ENCODE data around the gene NDFIP2.

NDFIP2 gene, protein sequence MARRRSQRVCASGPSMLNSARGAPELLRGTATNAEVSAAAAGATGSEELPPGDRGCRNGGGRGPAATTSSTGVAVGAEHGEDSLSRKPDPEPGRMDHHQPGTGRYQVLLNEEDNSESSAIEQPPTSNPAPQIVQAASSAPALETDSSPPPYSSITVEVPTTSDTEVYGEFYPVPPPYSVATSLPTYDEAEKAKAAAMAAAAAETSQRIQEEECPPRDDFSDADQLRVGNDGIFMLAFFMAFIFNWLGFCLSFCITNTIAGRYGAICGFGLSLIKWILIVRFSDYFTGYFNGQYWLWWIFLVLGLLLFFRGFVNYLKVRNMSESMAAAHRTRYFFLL

DNA sequence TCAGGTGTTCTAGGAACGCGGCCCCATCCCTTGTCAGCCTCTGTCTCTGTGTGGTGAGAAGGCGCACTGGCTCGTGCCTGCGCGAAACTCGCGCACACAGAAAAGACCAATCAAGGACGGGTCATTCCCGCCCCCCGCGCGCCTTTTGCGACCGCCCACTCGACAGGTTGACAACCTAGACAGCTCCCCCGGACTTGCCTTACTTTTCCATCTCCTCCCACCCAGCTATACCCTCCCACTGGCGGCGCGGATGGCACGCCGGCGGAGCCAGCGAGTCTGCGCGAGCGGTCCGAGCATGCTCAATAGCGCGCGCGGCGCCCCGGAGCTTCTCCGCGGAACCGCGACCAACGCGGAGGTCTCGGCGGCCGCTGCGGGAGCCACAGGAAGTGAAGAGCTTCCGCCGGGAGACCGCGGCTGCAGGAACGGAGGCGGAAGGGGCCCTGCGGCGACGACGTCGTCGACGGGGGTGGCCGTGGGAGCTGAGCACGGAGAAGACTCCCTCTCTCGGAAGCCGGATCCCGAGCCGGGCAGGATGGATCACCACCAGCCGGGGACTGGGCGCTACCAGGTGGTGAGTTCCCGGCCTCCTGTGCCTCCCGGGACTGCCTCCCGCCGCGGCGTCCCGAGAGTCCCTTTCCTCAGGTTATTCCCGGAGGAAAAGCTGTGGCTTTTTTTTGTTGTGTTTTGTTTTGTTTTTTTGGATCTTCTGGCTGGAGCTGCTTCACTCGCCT, at the start of gene NDFIP2:
TSS of gene NDFIP2 (plus strand) at position 202 of the 731 bp plus-strand sequence. CDS start at position 251, 49 bp downstream.
- peak; percentile 91 to 95 for DNase-seq

DNA sequence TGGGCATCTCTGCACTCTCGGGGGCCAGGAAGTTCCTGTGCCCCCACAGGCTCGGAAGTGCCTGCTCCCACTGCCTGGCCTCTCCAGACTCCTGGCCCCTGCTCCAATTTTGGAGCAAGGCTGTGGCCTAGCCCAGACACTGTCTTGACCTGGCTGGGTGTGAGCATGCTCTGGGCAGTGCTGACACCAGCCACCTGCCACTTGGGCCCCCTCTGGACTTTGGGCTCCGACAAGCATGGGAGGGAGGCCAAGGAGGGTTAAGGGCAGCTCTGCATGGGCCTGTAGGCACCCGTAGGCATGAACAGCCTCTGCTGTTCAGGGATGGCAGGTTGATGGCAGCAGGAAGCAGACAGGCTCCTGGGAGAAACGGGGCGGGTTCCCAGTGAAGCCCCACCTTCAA, 48.9 kb upstream of the NDFIP2 start:
- DNase-seq: no peak

DNA sequence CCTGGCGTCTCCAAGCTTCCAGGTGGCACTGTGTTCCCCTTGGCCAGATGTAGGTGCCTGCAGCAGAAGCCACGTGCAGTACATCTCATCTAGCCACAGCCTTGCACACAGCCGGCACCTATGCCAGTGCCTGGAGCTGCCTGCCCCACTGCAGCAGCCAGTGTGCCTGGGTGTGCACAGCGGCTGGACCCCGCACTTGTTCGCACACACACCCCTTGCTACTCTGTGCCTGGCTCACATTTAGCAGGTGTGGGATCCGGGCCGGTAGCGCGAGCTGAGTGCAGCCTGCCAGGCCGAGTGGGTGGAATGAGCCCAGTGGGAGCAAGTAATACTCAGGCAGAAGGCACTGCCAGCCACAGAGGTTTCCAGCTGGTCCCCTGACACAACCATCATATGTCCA, 48.0 kb upstream of the NDFIP2 start:
- DNase-seq: no peak

DNA sequence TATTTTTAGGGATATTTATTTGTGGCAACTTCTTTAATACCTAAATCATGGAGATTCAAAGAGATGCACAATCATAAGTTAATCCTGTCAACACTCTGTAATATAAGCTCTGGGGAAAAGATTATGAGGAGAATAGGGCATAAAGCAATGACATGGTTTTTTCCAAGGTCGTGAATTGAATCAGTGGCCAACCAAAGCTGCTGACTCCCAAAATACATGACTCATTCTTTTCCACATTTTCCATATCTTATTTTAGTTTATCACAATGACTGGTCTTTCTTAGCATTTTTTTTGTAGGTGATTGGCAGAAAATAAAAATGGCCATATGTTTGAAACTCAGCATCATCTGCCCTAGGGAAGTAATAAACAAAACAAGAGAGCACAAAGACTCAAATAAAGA, 46.4 kb upstream of the NDFIP2 start:
- DNase-seq: no peak

DNA sequence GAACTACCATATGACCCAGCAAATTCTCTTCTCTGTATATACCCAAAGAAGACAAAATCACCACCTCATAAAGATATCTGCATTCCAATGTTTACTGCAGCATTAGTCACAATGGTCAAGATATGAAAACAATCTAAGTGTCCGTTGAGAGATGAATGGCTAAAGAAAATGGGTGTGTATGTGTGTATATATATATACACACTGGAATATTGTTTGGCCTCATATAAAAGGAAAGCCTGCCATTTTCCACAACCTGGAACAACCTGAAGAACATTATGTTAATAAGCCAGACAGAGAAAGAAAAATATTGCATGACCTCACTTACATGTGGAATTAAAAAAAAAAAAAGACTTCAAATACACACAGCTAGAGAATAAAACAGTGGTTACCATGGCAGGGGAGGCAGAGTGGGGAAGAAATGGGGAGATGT, 45.4 kb upstream of the NDFIP2 start:
- DNase-seq: no peak

DNA sequence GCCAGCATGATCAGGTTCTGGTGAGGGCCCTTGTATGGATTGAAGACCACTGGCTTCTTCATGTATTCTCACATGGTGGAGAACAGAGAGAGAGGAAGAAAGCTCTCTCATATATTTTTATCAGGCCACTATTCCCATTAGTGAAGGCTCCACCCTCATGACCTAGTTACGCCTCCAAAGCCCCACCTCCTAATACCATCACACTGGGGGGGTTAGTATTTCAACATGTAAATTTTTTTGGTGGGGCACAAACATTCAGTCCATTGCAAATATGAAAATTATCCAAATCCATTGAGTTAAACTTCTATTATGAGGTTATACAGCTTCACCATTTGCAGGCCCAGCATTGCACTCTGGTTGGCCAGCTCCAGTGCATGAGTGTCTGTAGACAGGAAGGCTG, 41.7 kb upstream of the NDFIP2 start:
- DNase-seq: no peak

DNA sequence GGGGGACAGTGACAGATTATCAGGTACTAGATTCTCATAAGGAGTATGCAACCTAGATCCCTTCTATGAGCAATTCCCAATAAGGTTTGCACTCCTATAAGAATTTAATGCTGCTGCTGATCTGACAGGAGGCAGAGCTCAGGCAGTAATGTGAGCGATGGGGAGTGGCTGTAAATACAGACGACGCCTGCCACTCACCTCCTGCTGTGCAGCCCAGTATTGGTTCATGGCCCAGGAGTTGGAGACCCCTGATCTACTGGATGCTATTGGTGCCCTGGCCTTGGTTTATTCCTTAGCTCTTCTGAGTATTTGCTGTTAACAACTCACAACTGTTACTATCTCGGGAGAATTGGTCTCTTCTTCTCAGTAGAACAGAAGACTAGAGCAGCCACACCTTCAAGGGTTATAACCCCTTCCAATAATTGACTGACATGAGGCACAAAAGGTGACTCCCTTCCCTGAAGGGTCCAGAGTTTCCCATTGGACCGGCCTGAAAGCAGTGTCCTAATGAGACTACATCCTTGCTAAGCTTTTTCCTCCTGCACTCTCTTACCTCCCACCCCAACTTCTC, 39.9 kb upstream of the NDFIP2 start:
- DNase-seq: no peak

DNA sequence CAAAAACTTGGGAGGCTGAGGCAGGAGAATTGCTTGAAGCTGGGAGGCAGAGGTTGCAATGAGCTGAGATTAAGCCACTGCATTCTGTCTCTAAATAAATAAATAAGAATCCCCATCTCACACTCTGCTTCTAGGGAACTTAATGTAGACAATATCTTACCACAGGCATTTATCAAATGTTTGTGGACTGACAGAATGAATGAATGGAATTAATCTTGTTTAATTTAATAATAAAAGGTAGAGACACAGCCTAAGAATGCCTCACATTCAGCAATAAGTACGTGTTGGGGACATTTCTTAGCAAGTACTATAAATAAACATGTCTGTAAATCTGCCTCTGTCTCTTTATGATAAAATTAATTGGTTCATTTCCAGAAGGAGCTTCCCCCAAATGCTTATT, 38.7 kb upstream of the NDFIP2 start:
- no peak for DNase-seq

DNA sequence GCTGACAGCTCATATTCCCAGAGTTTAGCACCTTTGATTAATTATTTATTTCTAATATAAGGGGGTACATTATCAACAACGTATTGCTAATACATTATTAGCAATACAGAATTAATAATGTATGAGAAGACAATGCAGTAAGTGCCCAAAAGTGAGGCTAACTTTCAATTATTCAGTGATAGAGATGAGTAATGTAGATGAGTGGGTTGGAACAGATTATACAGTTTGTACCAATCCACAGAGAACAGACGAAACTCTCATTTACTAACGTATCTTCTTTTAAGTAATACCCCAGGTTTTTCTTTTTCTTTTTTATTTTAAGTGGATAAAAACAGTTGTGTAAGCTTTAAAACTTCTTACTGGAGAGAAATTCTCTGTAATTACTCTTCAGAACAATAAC, 38.2 kb upstream of the NDFIP2 start:
- no peak for DNase-seq

DNA sequence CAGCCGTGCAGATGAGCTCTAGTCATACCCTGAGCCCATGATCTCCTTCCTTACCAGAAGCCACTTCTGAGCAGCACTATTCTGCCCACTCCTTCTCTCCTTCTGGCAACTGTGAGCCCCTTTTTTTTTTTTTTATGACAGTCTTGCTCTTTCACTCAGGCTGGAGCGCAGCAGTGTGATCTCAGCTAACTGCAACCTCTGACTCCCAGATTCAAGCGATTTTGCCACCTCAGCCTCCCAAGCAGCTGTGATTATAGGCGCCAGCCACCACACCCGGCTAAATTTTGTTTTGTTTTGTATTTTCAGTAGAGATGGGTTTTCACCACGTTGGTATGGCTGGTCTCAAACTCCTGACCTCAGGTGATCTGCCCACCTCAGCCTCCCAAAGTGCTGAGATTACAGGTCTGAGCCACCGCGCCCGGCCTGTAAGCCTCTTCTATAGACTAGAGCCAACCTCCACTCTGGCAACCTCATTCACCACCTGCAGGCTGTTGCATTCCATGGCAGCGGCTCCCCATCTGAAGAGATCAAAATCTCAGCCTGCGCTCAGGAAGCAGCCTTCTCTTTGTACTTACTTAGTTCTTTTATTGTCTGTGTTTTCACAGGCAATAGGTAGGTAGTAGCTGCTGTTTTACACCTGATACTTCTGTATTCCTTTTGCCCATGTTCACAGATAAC, 34.8 kb upstream of the NDFIP2 start:
- DNase-seq: no peak

DNA sequence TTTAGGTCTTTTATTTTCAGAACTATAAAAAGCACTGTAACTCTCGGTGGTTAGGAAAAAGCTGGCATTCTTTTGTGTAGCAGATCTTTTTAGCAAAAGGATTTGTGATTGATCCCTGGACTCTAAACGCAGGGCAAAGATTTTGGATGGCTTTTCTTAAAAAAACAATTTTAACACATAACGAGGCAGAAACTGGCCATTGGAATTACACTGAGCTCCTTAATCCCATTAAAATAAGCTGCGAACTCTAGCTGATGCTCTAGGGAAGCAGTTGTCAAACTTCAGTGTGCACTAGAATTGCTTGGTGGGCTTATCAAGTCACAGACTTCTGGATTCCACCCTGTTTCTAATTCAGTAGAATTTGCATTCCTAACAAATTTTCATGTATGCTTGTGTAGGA, 33.8 kb upstream of the NDFIP2 start:
- no peak for DNase-seq

DNA sequence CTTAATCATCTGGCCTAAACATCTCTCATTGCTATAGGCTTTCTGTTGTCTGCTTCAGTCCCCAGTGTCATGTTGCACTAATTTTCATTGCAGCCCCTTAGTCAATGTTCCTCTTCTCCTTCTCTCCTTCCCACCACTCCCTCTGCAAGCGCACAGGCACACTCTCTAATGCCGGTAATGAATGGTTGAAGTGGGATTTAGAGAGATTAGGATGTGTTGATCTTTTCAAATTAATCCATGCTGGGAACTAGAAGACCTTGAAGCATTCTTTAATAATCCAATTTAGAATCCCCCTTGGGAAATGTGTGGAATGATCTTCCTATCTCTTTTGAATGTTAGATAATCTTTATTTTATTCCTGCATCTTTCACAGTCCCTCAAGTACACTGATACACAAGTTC, 33.2 kb upstream of the NDFIP2 start:
- DNase-seq: no peak

DNA sequence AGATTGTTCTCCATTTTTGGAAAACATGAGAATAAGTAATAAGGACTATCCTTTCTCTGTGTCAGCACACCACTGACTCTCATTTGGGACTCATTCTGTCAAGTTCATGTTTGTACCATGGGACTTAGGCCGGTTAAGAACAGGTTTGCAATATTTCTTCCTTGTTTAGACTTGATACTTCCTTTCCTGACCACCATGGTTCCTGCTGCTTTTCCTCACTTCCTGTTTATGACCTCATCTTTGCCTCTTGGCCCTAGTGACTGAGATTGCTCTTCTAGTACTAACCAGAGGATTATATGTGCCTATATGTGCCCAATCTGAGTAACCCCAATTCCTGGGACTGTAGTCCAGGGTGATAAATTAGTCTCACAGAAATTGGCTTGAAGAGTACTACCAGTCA, 32.5 kb upstream of the NDFIP2 start:
- DNase-seq: no peak

DNA sequence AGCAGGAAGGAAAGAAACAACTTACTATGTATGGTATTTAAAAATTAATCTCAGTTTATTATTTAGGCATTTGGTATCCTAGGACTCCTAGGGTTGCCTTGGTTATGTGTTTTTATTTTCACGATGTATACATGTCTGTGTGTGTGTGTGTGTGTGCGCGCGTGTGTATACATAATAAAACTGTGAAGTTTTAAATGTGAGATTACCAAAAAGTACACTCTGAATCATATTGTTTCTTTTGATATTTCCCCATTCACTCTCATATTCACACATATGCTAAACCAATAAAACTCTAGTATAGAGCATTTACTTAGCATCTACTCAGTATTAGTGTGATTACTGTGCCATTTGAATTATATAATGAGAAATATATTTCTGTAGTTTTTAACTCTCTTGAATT, 30.8 kb upstream of the NDFIP2 start:
- DNase-seq: no peak

DNA sequence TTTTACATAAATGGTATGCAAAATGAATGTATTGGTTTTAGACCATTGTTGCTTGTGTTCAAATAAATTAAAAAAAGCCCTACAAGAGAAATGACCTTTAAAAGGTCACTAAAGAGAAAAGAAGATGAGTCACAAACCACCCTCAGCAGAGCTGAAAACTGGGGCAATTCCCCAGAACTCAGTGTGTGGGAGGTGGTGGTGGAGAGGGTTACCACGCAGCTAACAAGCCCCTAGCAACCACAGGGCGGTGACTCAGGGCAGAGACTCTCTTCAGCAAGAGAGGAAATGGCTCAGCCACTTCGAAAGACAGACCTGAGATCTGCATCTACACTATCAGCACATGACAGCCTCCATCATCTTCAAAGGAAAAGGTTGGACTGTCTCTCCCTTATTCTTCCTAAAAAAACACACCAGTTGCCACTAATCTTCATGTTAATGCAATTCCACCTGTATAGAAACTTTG, 29.4 kb upstream of the NDFIP2 start:
- DNase-seq: no peak

DNA sequence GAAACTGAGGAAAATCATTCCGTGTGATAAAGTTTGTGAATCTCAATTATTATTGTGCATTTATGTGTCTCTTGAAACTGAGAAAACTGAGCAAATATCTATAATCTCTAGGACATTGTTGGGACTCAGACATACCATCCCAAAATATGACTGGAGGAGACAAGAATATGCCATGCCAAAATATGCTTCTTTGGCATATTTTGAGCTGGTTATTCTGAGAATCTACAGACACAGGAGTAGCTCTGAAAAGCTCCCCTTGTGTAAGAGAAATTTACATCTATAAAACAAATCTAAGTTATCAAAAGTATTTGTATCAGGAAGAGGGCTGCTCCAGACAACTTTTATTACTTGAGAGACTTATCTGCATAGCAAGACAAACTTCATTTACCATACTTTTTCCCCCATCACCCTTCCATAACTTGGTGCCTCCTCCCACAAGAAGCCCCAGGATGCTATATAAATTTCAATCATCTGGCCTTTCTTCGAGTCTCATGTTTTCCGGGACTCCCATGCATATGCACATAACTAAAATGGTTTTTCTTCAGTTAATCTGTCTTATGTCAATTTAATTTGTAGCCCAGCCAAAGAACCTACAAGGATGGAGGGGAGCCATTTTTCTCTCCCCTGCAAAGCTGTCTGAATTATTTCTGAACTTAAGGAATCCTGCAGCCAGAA, 28.6 kb upstream of the NDFIP2 start:
- no peak for DNase-seq

DNA sequence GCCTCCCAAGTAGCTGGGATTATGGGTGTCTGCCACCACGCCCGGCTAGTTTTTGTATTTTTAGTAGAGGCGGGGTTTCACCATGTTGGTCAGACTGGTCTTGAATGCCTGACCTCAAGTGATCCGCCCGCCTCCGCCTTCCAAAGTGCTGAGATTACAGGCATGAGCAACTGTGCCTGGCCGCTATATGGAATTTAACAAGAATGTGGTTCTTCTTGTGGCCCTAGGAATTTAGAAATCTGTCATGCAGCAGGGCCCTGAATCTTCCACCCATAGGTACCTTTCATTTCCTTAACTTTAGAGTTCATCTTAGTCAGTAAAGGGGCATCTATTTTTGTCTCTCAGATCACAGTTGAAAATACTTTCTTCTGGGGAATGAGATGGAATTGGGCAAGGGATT, 25.6 kb upstream of the NDFIP2 start:
- DNase-seq: no peak

DNA sequence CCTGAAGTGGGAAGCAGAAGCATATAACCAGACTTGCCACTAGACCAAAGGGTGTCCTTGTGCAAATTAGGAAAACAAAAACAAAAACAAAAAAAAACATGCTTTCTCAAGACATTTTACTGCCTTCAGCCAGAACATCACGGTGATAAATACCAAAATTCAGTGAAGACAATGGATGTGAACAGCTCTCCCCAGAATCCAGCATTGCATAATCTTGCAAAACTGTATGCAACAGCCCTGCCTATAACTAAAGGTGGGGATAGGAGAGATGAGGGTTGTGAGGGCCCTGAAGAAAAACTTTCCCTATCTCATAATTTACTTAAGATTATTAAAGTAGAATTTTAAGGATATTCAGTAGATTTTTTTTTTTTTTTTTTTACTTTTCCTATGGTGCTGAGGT, 24.9 kb upstream of the NDFIP2 start:
- no peak for DNase-seq

DNA sequence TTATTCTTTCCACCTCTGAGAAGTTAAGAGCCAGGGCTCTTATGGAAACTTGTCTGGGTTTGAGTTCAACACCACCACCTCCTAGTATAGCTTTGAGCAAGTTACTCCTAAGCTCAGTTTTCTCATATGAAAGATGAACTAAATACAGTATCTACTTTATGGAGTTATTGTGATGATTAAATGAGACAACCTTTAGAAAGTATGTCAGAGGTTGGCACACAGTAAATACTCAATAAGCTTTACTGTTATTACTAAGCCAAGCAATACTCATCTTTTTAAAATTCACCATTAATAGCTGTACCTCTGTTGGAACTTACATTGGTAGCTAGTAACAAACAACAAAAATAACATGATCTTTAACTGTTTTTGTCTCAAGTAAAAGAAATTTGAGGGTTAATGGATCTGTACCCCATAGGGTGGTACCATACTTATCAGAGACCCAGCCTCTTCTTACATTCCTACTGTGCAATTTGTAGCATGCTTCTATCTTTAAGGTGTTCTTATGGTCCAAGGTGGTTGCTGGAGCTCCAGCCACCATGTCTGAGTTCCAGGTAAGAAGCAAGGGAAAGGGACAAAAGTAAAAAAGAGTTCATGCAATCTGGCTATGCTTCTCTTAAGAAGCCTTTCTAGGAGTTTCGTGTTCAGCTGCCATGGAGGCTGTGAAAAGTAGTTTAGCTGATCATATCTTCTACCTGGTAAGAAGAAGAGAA, 24.1 kb upstream of the NDFIP2 start:
- DNase-seq: no peak

DNA sequence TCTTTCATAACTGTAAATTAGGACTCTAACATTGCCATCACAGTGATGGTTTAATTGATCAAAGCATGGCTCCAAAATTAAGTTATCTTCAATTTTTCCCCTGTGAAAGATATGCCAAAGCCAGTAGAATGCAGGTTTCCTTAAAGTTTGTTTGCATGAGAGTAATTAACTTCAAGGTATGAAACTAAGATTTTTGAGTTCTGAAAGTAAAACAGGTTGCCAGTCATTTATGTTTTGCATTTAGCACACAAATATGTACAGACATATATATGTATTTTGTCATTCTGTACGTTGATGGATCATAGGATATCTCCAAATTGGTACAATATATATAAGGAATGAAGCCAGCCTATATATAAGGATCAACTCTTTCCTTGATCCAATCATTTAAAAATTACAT, 23.6 kb upstream of the NDFIP2 start:
- DNase-seq: no peak

DNA sequence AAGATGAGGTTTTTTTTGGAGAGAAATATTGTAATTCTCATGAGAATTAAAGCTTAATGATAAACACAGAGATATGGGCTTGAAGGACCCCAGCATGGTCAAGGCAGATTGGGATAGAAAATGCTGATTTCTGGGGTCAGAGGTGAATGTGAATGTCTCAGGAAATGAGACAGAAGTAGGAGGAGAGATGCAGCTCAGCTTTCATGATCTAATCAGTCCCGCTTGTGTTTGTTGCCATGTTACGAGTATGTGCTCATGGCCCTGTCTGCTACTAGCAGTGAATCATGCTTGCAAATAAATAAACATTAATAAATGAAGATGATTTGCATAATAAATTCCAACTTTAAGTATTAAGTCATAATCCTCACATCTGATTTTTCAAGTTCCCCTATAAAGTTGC, 23.0 kb upstream of the NDFIP2 start:
- DNase-seq: no peak

DNA sequence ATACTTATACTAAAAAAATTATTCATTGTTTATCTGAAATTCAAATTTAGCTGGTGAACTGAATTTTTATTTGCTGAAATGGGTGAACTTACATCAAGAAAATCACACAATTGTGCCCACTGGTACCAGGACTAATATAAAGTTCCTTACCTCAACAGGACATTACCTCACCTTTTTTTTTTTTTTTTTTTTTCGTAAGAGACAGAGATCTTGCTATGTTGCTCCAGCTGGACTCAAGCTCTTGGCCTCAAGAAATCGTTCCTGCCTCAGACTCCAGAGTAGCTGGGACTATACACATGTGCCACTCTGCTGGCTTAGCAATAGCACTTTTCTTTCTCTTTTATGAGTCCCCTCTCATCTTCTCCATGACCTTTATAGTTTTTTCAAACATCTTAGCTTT, 22.5 kb upstream of the NDFIP2 start:
- no peak for DNase-seq
